Thymus (tissue), 11 donors: ENCODE measurements around the gene SCN5A. TPM values are rescaled to one million over a fixed set of nuclear protein-coding genes. Genes with fewer than 3 reads are reported as not detected.

Experiments used
- DNase-seq, 9 donors: peaks; one replicate each; pipeline ENCODE4 v3.0.0-alpha.2; 2013; ENCODE audit warnings: low spot score in 9 of 9, low read depth in 6 of 9, missing footprints in 1 of 9
- H3K27ac ChIP-seq, 2 donors: one replicate each; pipeline ENCODE4 v1.5.1; 2013; ENCODE audit warnings: control low read depth in 1 of 2, low read depth in 1 of 2, low read length in 1 of 2, mild to moderate bottlenecking in 1 of 2, moderate library complexity in 1 of 2
- H3K27me3 ChIP-seq, 2 donors: one replicate each; pipeline ENCODE4 v1.5.1; 2013; ENCODE audit warnings: low read length in 1 of 2; ENCODE audit not compliant: control insufficient read depth in 2 of 2, insufficient read depth in 1 of 2
- H3K36me3 ChIP-seq, 2 donors: one replicate each; pipeline ENCODE4 v1.5.1; 2013; ENCODE audit warnings: low read length in 1 of 2, mild to moderate bottlenecking in 1 of 2, moderate library complexity in 1 of 2; ENCODE audit not compliant: control insufficient read depth in 2 of 2, insufficient read depth in 2 of 2
- H3K4me1 ChIP-seq, 2 donors: one replicate each; pipeline ENCODE4 v1.5.1; 2013; ENCODE audit warnings: low read length in 2 of 2; ENCODE audit not compliant: control insufficient read depth in 2 of 2, insufficient read depth in 2 of 2
- H3K4me3 ChIP-seq, 2 donors: one replicate each; pipeline ENCODE4 v1.5.1; 2013; ENCODE audit warnings: low read length in 2 of 2, control low read depth in 1 of 2, mild to moderate bottlenecking in 1 of 2
- H3K9me3 ChIP-seq, 2 donors: one replicate each; pipeline ENCODE4 v1.5.1; 2013; ENCODE audit warnings: low read length in 1 of 2, mild to moderate bottlenecking in 1 of 2; ENCODE audit not compliant: control insufficient read depth in 2 of 2, insufficient read depth in 1 of 2
- WGBS: extraction: QIAGEN DNeasy Blood & Tissue Kit; methylation state at CpG from one replicate; pipeline ENCODE4 v1.1.7; 2013; 5-methylcytosine and 5-hydroxymethylcytosine counted together
- polyA plus RNA-seq: library from polyadenylated mRNA; stranded (reverse); fragments of 200-250 nt; gene quantifications from one replicate; pipeline ENCODE4 v1.2.3, GENCODE V29; 2013
- total RNA-seq: library from RNA; stranded (reverse); fragments of 120-200 nt; gene quantifications from one replicate; pipeline ENCODE4 v1.2.4, GENCODE V29; 2013
- donor health status: healthy.

Gene SCN5A
- total and polyA plus RNA-seq, 2 donors: 0.05 to 0.09 TPM

GRCh38 chr3:38538773-38539353, 110.6 kb downstream of the SCN5A start:
- H3K4me1 ChIP-seq: no peaks in the 10 kb centered on the region
- H3K9me3 ChIP-seq: no peaks in the 10 kb centered on the region
- H3K27ac ChIP-seq: no peak overlapping the region
- H3K4me3 ChIP-seq: no peak overlapping the region
- no peaks in the 10 kb centered on the region for H3K27me3 ChIP-seq
- peaks cover 3% of the 10 kb centered on the region in 2 donors for H3K36me3 ChIP-seq
- DNase-seq: no peak
- 96% methylated on average over 8 of the region's 8 CpGs for WGBS

DNA sequence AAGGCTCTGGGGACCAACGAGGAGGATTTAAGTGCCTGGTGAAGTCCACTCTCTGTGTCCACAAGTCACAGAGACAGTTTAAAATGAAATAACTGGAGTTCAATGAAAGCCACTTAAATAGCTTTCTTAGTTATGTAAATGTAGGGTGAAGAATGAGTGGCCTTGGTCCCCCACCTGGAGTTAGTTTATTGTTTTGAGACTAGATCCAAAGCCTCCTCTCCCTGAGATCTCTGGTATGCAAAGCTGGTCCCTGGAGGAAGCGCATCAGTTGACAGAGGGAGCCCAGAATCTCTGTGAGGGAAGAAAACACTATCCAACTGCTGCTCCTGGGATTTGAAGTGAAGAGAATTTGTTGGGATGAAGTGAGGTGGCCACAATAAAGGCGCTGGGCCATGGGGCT, 112.8 kb downstream of the SCN5A start:
- H3K36me3 ChIP-seq: peaks cover 3 to 7% of the 10 kb centered on the region in 2 donors
- no peaks in the 10 kb centered on the region for H3K9me3 ChIP-seq
- H3K27ac ChIP-seq: no peak overlapping the region
- H3K27me3 ChIP-seq: no peaks in the 10 kb centered on the region
- no peak for DNase-seq
- H3K4me1 ChIP-seq: no peaks in the 10 kb centered on the region
- H3K4me3 ChIP-seq: no peak overlapping the region
- WGBS: 94% methylated on average over 3 of the region's 3 CpGs

DNA sequence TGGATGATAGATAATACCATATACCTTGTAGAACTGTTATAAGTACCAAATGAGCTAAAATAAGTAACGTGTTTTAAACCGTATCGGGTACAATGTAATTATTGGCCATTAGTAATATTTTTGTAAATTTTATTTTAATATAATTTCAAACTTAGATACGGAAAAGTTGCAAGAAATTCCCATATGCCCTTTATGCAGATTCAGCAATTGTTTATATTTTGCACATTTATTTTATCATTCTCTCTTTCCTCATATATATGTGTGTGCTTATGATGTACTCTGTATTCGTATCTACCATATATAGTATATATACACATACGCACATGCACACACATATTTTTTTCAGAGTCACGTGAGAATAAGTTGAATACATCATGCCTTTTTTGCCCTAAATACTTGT, 114.9 kb downstream of the SCN5A start:
- H3K27ac ChIP-seq: no peak overlapping the region
- 99% methylated on average over 7 of the region's 7 CpGs for WGBS
- no peaks in the 10 kb centered on the region for H3K4me1 ChIP-seq
- H3K36me3 ChIP-seq: peaks cover 3 to 7% of the 10 kb centered on the region in 2 donors
- no peaks in the 10 kb centered on the region for H3K9me3 ChIP-seq
- no peak overlapping the region for H3K4me3 ChIP-seq
- DNase-seq: no peak
- no peaks in the 10 kb centered on the region for H3K27me3 ChIP-seq

DNA sequence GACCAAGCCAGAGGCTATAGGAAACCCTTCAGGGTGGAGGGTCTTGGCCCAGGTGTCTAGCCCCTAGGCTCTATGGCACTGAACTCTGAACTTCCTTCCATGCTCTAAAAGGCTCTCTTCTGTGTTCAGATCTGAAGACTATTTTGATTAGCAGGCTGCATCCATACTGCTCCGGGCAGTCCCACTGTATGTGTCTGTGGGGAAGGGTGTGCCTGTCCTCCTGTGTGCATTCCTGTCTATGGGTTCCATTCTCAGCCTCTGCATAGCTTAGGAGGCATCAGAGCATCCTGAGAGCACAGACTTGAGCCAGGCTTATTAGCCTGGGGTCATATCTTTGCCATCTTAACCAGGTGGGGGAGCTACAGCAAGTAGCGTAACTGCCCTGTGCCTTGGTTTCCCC, 115.3 kb downstream of the SCN5A start:
- Histone ChIP-seq H3K4me1 (no peaks in the 10 kb centered on the region), H3K27me3 (no peaks in the 10 kb centered on the region), H3K27ac (no peak overlapping the region), H3K4me3 (no peak overlapping the region), H3K36me3 (peaks cover 3 to 7% of the 10 kb centered on the region in 2 donors), H3K9me3 (no peaks in the 10 kb centered on the region)
- WGBS: 99% methylated on average over 2 of the region's 2 CpGs
- DNase-seq: no peak

GRCh38 chr3:38533285-38533976, 116.1 kb downstream of the SCN5A start:
- Histone ChIP-seq H3K27me3 (no peaks in the 10 kb centered on the region), H3K4me3 (no peak overlapping the region), H3K36me3 (peaks cover 3 to 9% of the 10 kb centered on the region in 2 donors), H3K4me1 (no peaks in the 10 kb centered on the region), H3K9me3 (no peaks in the 10 kb centered on the region), H3K27ac (no peak overlapping the region)
- WGBS: 96% methylated on average over 13 of the region's 13 CpGs
- no peak for DNase-seq

DNA sequence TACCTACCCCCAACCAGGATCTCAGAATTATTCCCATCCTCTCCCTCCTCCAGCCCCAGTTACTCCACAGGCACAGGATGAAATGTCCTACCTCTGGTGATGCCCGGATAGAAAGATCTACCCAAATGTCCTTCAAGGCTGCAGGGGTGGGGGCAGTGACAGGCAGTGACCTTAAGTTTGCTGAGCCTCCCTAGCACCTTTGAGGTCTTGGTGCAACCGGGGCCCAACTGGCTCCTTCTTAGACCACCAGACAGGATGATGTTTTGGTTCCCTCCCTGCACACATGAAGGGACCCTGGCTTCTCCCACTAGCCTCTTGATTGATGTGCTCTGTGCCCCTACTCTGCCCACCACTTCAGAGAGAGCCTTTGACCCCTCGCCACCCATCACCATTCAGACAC, 117.0 kb downstream of the SCN5A start:
- H3K4me1 ChIP-seq: no peaks in the 10 kb centered on the region
- 64% methylated on average over 3 of the region's 3 CpGs for WGBS
- H3K27me3 ChIP-seq: no peaks in the 10 kb centered on the region
- no peak overlapping the region for H3K27ac ChIP-seq
- no peak for DNase-seq
- no peak overlapping the region for H3K4me3 ChIP-seq
- H3K36me3 ChIP-seq: peaks cover 3 to 13% of the 10 kb centered on the region in 2 donors
- no peaks in the 10 kb centered on the region for H3K9me3 ChIP-seq

DNA sequence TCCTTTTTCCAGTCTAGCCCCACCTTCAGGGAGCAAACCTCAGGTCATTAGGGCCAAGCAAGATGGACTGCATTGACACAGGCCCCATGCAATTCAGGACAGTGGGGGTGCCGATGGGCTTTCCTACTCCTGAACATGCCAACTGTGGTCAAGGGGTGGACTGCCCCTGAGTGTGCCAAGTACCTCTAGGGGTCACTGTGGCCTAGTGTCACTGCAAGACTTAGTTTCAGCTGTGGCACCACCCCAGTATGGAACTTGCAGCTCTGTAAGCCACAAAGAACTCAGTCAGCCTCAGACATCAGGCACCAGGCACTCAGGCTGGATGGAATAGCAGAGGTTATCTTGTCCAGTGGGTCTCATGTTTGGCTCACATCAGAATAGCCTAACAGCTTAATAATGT, 121.0 kb downstream of the SCN5A start:
- H3K27me3 ChIP-seq: no peaks in the 10 kb centered on the region
- H3K9me3 ChIP-seq: no peaks in the 10 kb centered on the region
- WGBS: 98% methylated on average over 1 of the region's 1 CpG
- DNase-seq: no peak
- no peak overlapping the region for H3K27ac ChIP-seq
- H3K4me3 ChIP-seq: no peak overlapping the region
- peaks cover 24 to 27% of the 10 kb centered on the region in 2 donors for H3K36me3 ChIP-seq
- H3K4me1 ChIP-seq: no peaks in the 10 kb centered on the region

DNA sequence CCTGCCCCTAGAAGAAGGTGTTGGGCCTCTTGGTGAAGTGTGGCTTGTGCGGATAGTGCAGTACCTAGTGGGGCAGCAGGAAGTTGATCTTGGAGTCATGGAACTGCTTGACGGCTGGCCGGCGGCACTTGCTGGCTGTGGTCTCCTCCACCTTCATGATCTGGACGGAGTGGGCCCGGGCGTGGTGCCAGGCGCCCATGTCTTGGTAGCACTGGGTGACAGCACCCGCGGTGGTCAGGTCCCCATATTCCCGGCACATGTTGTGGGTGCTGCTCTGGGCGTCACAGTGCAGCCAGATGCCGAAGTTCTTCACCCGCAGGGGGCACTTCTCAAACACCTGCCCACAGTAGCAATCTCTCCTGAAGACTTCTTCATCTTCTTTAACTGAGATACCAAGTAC, 122.7 kb downstream of the SCN5A start:
- H3K36me3 ChIP-seq: peaks cover 26 to 30% of the 10 kb centered on the region in 2 donors
- no peak overlapping the region for H3K4me3 ChIP-seq
- no peak for DNase-seq
- H3K9me3 ChIP-seq: no peaks in the 10 kb centered on the region
- 98% methylated on average over 14 of the region's 14 CpGs for WGBS
- no peaks in the 10 kb centered on the region for H3K4me1 ChIP-seq
- H3K27ac ChIP-seq: no peak overlapping the region
- no peaks in the 10 kb centered on the region for H3K27me3 ChIP-seq

DNA sequence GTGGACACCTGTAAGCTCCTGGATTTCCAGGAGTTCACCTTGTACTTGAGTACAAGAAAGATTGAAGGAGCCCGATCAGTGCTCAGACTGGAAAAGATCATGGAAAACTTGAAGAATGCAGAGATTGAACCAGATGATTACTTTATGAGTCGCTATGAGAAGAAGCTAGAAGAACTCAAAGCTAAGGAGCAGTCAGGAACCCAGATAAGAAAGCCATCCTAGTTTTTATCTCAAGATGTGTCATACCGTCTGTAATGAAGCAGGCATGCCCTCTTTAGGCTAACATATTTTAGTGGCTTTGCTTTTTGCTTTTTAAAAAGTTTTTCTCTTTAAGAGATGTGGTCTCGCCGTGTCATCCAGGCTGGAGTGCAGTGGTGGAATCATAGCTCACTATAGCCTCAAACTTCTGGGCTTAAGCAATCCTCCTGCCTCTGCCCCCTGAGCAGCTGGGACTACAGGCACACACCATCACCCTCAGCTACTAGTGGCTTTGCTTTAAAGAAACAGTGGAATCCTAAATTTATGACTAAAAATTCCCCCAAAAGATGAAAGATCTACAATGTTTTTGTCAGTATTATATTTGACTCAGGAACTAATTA, 125.2 kb downstream of the SCN5A start:
- WGBS: 98% methylated on average over 5 of the region's 5 CpGs
- no peak for DNase-seq
- no peaks in the 10 kb centered on the region for H3K9me3 ChIP-seq
- peaks cover 6 to 8% of the 10 kb centered on the region in 2 donors for H3K4me1 ChIP-seq
- H3K27me3 ChIP-seq: no peaks in the 10 kb centered on the region
- H3K27ac ChIP-seq: no peak overlapping the region
- peaks cover 26 to 34% of the 10 kb centered on the region in 2 donors for H3K36me3 ChIP-seq
- H3K4me3 ChIP-seq: no peak overlapping the region
